HepG2 (cell line): ENCODE results near the gene TTC24. TPM values are rescaled to one million over a fixed set of nuclear protein-coding genes. Genes with fewer than 3 reads are reported as not detected.
"Not testable (repeated sequence)": the region's sequence is repeated elsewhere in the genome, so short reads cannot be mapped to it uniquely, and the experiment has no call there.

Source experiments
- ATAC-seq: fragments of 200-7000 bp; cut with Tn5 transposase; 3 replicates; pipeline ENCODE4 v1.9.1; 2020; ENCODE audit warnings: mild to moderate bottlenecking, moderate library complexity
- BruUV-seq: library from RNA; stranded (reverse); fragments of 400-500 nt; replicated peaks from 2 replicates; lab custom pipeline; 2021; lab: Mats Ljungman, UMichigan
- CTCF ChIA-PET: fragments of 300-600 bp; formaldehyde crosslinking; extraction: SDS; loops from one replicate; lab custom pipeline; 2021; ENCODE audit warnings: low total read pairs, inconsistent platforms, low intra/inter-chr PET ratio; lab: Yijun Ruan, JAX
- POLR2A ChIA-PET: fragments of 350-600 bp; sonication (Branson Sonifier 250); formaldehyde crosslinking; loops from one replicate; lab custom pipeline; 2020; ENCODE audit warnings: antibody characterized with exemption, inconsistent platforms; lab: Yijun Ruan, JAX
- DNase-seq: peaks from one replicate; pipeline ENCODE4 v3.0.0-alpha.2; 2015; ENCODE audit warnings: low spot score
- FAIRE-seq: peaks from 3 replicates; lab custom pipeline; 2011; peaks lifted over from hg19 to GRCh38; lab: Jason Lieb, UNC
- H2AFZ ChIP-seq: one replicate; pipeline ENCODE4 v1.6.1; 2011; ENCODE audit warnings: low read length, inconsistent platforms
- H3K27ac ChIP-seq: fragments of 300-600 bp; 3 replicates; pipeline ENCODE4 v1.8.0; 2011; ENCODE audit warnings: mixed run types, mild to moderate bottlenecking, mixed read lengths, low read length, inconsistent platforms; ENCODE audit not compliant: insufficient read depth; ENCODE audit errors: extremely low read length
- H3K27me3 ChIP-seq, 2 experiments: fragments of 200-600 bp in 1 of 2; 2 replicates in 1 of 2; 3 replicates in 1 of 2; pipeline versions ENCODE4 v1.6.0 to v1.8.0; 2011; ENCODE audit warnings: low read length in 2 of 2, mild to moderate bottlenecking in 2 of 2, moderate library complexity in 2 of 2, inconsistent platforms in 1 of 2; ENCODE audit not compliant: insufficient read depth in 2 of 2, control insufficient read depth in 1 of 2
- H3K36me3 ChIP-seq, 2 experiments: fragments of 200-600 bp in 1 of 2; replicated peaks in 1 of 2; 2 replicates in 1 of 2; 3 replicates in 1 of 2; pipeline versions ENCODE4 v1.5.1 to v1.8.0; 2011; ENCODE audit warnings: low read length in 2 of 2, inconsistent platforms in 1 of 2; ENCODE audit not compliant: insufficient read depth in 2 of 2, control insufficient read depth in 1 of 2
- H3K4me1 ChIP-seq: 2 replicates; pipeline ENCODE4 v1.5.1; 2012; ENCODE audit warnings: low read length, inconsistent platforms; ENCODE audit not compliant: insufficient read depth
- H3K4me2 ChIP-seq: 2 replicates; pipeline ENCODE4 v1.6.0; 2011; ENCODE audit warnings: low read depth, low read length, inconsistent platforms
- H3K4me3 ChIP-seq, 3 experiments: fragments of 200-600 bp in 1 of 3; sonication (generic), shearing (Covaris generic) in 1 of 3; replicated peaks in 1 of 3; 2 replicates each; pipeline ENCODE4 v1.5.1; 2011 to 2016; ENCODE audit warnings: low read length in 3 of 3, inconsistent platforms in 2 of 3, low read depth in 2 of 3, mild to moderate bottlenecking in 2 of 3, control low read depth in 1 of 3, mixed read lengths in 1 of 3; ENCODE audit not compliant: insufficient read depth in 1 of 3
- H3K79me2 ChIP-seq: one replicate; pipeline ENCODE4 v1.6.1; 2011; ENCODE audit warnings: low read length, inconsistent platforms; ENCODE audit not compliant: insufficient read depth
- H3K9ac ChIP-seq: 2 replicates; pipeline ENCODE4 v1.6.0; 2011; ENCODE audit warnings: mild to moderate bottlenecking, low read depth, low read length, inconsistent platforms; ENCODE audit not compliant: insufficient read depth
- H3K9me3 ChIP-seq: 2 replicates; pipeline ENCODE4 v1.5.1; 2012; ENCODE audit warnings: mild to moderate bottlenecking, low read length
- H4K20me1 ChIP-seq: 2 replicates; pipeline ENCODE4 v1.6.0; 2011; ENCODE audit warnings: inconsistent platforms, mild to moderate bottlenecking, low read length, moderate library complexity; ENCODE audit not compliant: insufficient read depth
- BATF2 ChIP-seq: sonication (generic); formaldehyde crosslinking; IDR thresholded peaks from 2 replicates; pipeline ENCODE4 v1.8.0; 2022; ENCODE audit warnings: mild to moderate bottlenecking, missing genetic modification reagents, moderate library complexity
- BRF2 ChIP-seq: sonication (generic); formaldehyde crosslinking; IDR thresholded peaks from 2 replicates; pipeline ENCODE4 v1.8.1; 2022; ENCODE audit warnings: mild to moderate bottlenecking, missing genetic modification reagents
- CENPBD1 ChIP-seq: sonication (generic); formaldehyde crosslinking; IDR thresholded peaks from 2 replicates; pipeline ENCODE4 v1.8.0; 2022; ENCODE audit warnings: missing genetic modification reagents, low read depth, mild to moderate bottlenecking, borderline replicate concordance
- DRAP1 ChIP-seq: IDR thresholded peaks from 2 replicates; pipeline ENCODE4 v1.6.1; 2016; ENCODE audit warnings: missing genetic modification reagents, missing compliant biosample characterization
- E2F2 ChIP-seq: sonication (generic); formaldehyde crosslinking; IDR thresholded peaks from 2 replicates; pipeline ENCODE4 v1.4.0; 2020; ENCODE audit warnings: missing genetic modification reagents, borderline replicate concordance
- GATA4 ChIP-seq: sonication (generic); IDR thresholded peaks from 2 replicates; pipeline ENCODE4 v1.6.1; 2016; ENCODE audit warnings: antibody characterized with exemption, low read depth, borderline replicate concordance
- NFKBIZ ChIP-seq: IDR thresholded peaks from 2 replicates; pipeline ENCODE4 v1.6.1; 2018; ENCODE audit warnings: missing genetic modification reagents, missing compliant biosample characterization
- SATB2 ChIP-seq: sonication (generic); formaldehyde crosslinking; IDR thresholded peaks from 2 replicates; pipeline ENCODE4 v1.5.0; 2020; ENCODE audit warnings: missing genetic modification reagents
- SIN3B ChIP-seq: fragments of 150-350 bp; IDR thresholded peaks from 2 replicates; pipeline ENCODE4 v1.6.1; 2014; ENCODE audit warnings: low read length
- ZBTB7A ChIP-seq: sonication (generic); formaldehyde crosslinking; IDR thresholded peaks from 2 replicates; pipeline ENCODE4 v1.8.0; 2022; ENCODE audit warnings: mild to moderate bottlenecking, missing genetic modification reagents
- ZMAT5 ChIP-seq: sonication (generic); formaldehyde crosslinking; IDR thresholded peaks from 2 replicates; pipeline ENCODE4 v1.5.0; 2020; ENCODE audit warnings: mild to moderate bottlenecking, low read depth, missing genetic modification reagents, borderline replicate concordance
- ZNF253 ChIP-seq: sonication (generic); formaldehyde crosslinking; IDR thresholded peaks from 2 replicates; pipeline ENCODE4 v1.8.0; 2022; ENCODE audit warnings: mild to moderate bottlenecking, missing genetic modification reagents, borderline replicate concordance
- ZNF562 ChIP-seq: sonication (generic); formaldehyde crosslinking; IDR thresholded peaks from 2 replicates; pipeline ENCODE4 v1.8.0; 2022; ENCODE audit warnings: missing genetic modification reagents, borderline replicate concordance
- ZNF615 ChIP-seq: sonication (generic); formaldehyde crosslinking; IDR thresholded peaks from 2 replicates; pipeline ENCODE4 v1.5.0; 2020; ENCODE audit warnings: mild to moderate bottlenecking, missing genetic modification reagents, borderline replicate concordance
- ZNF678 ChIP-seq: sonication (generic); formaldehyde crosslinking; IDR thresholded peaks from 2 replicates; pipeline ENCODE4 v1.4.0; 2020; ENCODE audit warnings: mild to moderate bottlenecking, missing genetic modification reagents
- WGBS: methylation state at CpG from one replicate; pipeline ENCODE4 v1.1.6; 2017; ENCODE audit warnings: low lambda C conversion rate; 5-methylcytosine and 5-hydroxymethylcytosine counted together
- in situ Hi-C: cut with HindIII; loops from 2 replicates; pipeline ENCODE4 v1.10.0; 2017; ENCODE audit warnings: low pct_unique_long_range_greater_than_20kb; ENCODE audit not compliant: extremely low pct_ligation_motif_present
- intact Hi-C: fragments of 100-400 bp; cut with micrococcal nuclease; formaldehyde crosslinking; loops from one replicate; pipeline ENCODE4 v1.10.0; 2022; ENCODE audit not compliant: unreplicated experiment
- polyA plus RNA-seq, 8 experiments: library from polyadenylated mRNA; depleted of rRNA in 3 of 8; stranded (reverse) in 7 of 8; unstranded in 1 of 8; fragments of >200 nt; fragmentation: Illumina TruSeq in 4 of 8; extraction: Trizol in 4 of 8; gene quantifications; 2 replicates each; pipeline versions ENCODE4 v1.2.1 to v1.2.3, GENCODE V29; 2011 to 2016; ENCODE audit warnings: low read depth in 4 of 8, missing spikeins in 1 of 8, mixed read lengths in 1 of 8; ENCODE audit not compliant: insufficient read depth in 1 of 8
- total RNA-seq, 5 experiments: library from RNA; depleted of rRNA; stranded (reverse); fragments of >200 nt; fragmentation: Illumina TruSeq; extraction: Trizol; gene quantifications; 2 replicates each; pipeline ENCODE4 v1.2.3, GENCODE V29; 2016; ENCODE audit warnings: low read depth in 1 of 5

The TTC24 gene
- total and polyA plus RNA-seq, 2 of the 13 experiments (the other 11 are each of a cell fraction or from before 2014, with no cell fraction given) = 0.13 to 0.18 TPM

GRCh38 chr1:156587927-156588326 lies 8.4 kb downstream of the TTC24 start:
- CTCF ChIA-PET, H3K79me2 ChIP-seq, H3K9me3 ChIP-seq, H3K9ac ChIP-seq, FAIRE-seq, POLR2A ChIA-PET, in situ Hi-C loops, BruUV-seq, H3K4me3 ChIP-seq, H2AFZ ChIP-seq, H3K27me3 ChIP-seq, intact Hi-C loops, DNase-seq, ATAC-seq, H3K36me3 ChIP-seq, H4K20me1 ChIP-seq, H3K4me2 ChIP-seq, H3K27ac ChIP-seq: not testable (repeated sequence)
- peaks cover 20% of the 10 kb centered on the region for H3K4me1 ChIP-seq
- 36% methylated on average over 8 of the region's 8 CpGs for WGBS

- DNase-seq = no peak
- 52% methylated on average over 5 of the region's 5 CpGs for WGBS
- Histone ChIP-seq H4K20me1 (no peaks in the 10 kb centered on the region), H3K27ac (no peak overlapping the region), H3K9ac (no peak overlapping the region), H3K36me3 (0 out of 5 replicates have a peak, but pooled peaks cover 0 to 7% of the 10 kb centered on the region in 2 experiments), H3K9me3 (no peaks in the 10 kb centered on the region), H3K4me1 (peaks cover 21% of the 10 kb centered on the region), H3K4me3 (no peak overlapping the region), H3K27me3 (peaks cover 0 to 10% of the 10 kb centered on the region in 2 experiments; a peak in 1 of 5 replicates), H3K4me2 (no peak overlapping the region), H3K79me2 (peaks cover 3% of the 10 kb centered on the region), H2AFZ (no peak overlapping the region)
- CTCF ChIA-PET = no interaction called here
- no peak for FAIRE-seq
- in situ Hi-C loops (no loop called here), intact Hi-C loops (no loop called here)
- POLR2A ChIA-PET = no interaction called here
- ATAC-seq = no peak
- BruUV-seq = no TSS peak
- TF ChIP-seq SATB2 (CRISPR knock-in tag) = no peak
- no peak for TF ChIP-seq ZNF678 (CRISPR knock-in tag)
- no peak for TF ChIP-seq E2F2 (CRISPR knock-in tag)
- TF ChIP-seq CENPBD1 (CRISPR knock-in tag) = no peak
- no peak for TF ChIP-seq BATF2 (CRISPR knock-in tag)
- TF ChIP-seq DRAP1 (CRISPR knock-in tag) = no peak
- TF ChIP-seq ZMAT5 (CRISPR knock-in tag) = no peak
- no peak for TF ChIP-seq ZNF253 (CRISPR knock-in tag)
- TF ChIP-seq BRF2 (CRISPR knock-in tag) = no peak
- TF ChIP-seq GATA4 = no peak
- no peak for TF ChIP-seq ZNF562
- TF ChIP-seq ZBTB7A (CRISPR knock-in tag) = no peak
- TF ChIP-seq SIN3B = no peak
- TF ChIP-seq ZNF615 = no peak
- no peak for TF ChIP-seq NFKBIZ (CRISPR knock-in tag)
Observed at GRCh38 chr1:156589546-156589945, 10.0 kb downstream of the TTC24 start.
